OCI-LY7 (cell line): ENCODE measurements around the gene MACROD2.

Experiments used
- CTCF ChIP-seq: fragments of 200-600 bp; sonication (generic); conservative IDR thresholded peaks from 2 replicates; pipeline ENCODE4 v1.5.1; 2014; ENCODE audit warnings: mild to moderate bottlenecking, antibody characterized with exemption, low read length, moderate library complexity, mixed read lengths
- EZH2phosphoT487 ChIP-seq: fragments of 200-600 bp; sonication (generic); IDR thresholded peaks from 2 replicates; pipeline ENCODE4 v1.6.1; 2018; ENCODE audit warnings: low read depth, borderline replicate concordance, mild to moderate bottlenecking, mixed run types, antibody characterized with exemption, low read length, moderate library complexity, mixed read lengths

GRCh38 chr20:15033269-15033668 is 1038.0 kb downstream of the MACROD2 start:
- no peak for TF ChIP-seq CTCF
- no peak for TF ChIP-seq EZH2phosphoT487
